Measurements from ENCODE around the gene AFM. TPM values are rescaled to one million over a fixed set of nuclear protein-coding genes. Genes with fewer than 3 reads are reported as not detected.

Gene AFM
- total RNA-seq, 1 donor from 2014 or later = not detected

DNA sequence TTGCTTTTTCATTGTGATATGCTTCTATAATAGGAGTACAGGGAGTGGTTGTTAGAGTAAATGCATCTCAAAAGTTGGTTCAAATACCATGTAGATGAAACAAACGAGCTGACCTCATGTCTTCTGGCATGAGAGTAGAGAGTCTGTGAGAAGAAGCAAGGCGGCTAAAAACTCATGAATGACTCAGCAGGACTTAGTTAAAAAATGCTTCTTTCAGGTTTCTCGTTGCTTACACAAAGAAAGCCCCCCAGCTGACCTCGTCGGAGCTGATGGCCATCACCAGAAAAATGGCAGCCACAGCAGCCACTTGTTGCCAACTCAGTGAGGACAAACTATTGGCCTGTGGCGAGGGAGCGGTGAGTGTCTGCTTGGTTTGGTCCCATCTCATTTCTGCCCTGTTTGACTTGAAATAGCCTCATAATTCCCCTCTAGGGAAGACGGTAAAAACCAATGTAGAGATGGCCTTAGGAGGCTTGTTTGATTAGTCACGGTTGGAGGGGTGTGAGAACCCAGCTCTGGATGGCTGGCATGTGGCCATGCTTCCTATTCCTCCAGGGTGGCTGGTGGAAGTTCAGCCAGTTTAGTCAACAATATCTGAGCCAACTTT is 31.0 kb upstream of the AFM start:
- Mint-ChIP-seq H3K27ac (ENCODE audit: unreplicated experiment) (peak overlapping the region; percentile 22), H3K9me3 (ENCODE audit: low read depth) (no peaks in the 10 kb centered on the region), H3K36me3 (ENCODE audit: low read depth) (no peaks in the 10 kb centered on the region), H3K4me1 (ENCODE audit: low read depth) (peaks cover 9% of the 10 kb centered on the region), H3K4me3 (ENCODE audit: unreplicated experiment) (no peak overlapping the region), H3K27me3 (ENCODE audit: low read depth) (peaks cover 19% of the 10 kb centered on the region)
- TF ChIP-seq, protein P1, sequence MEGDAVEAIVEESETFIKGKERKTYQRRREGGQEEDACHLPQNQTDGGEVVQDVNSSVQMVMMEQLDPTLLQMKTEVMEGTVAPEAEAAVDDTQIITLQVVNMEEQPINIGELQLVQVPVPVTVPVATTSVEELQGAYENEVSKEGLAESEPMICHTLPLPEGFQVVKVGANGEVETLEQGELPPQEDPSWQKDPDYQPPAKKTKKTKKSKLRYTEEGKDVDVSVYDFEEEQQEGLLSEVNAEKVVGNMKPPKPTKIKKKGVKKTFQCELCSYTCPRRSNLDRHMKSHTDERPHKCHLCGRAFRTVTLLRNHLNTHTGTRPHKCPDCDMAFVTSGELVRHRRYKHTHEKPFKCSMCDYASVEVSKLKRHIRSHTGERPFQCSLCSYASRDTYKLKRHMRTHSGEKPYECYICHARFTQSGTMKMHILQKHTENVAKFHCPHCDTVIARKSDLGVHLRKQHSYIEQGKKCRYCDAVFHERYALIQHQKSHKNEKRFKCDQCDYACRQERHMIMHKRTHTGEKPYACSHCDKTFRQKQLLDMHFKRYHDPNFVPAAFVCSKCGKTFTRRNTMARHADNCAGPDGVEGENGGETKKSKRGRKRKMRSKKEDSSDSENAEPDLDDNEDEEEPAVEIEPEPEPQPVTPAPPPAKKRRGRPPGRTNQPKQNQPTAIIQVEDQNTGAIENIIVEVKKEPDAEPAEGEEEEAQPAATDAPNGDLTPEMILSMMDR (IDR thresholded peaks at IDR 0.05) = no peak
- DNase-seq (ENCODE audit: low spot score) = peak; percentile 39

DNA sequence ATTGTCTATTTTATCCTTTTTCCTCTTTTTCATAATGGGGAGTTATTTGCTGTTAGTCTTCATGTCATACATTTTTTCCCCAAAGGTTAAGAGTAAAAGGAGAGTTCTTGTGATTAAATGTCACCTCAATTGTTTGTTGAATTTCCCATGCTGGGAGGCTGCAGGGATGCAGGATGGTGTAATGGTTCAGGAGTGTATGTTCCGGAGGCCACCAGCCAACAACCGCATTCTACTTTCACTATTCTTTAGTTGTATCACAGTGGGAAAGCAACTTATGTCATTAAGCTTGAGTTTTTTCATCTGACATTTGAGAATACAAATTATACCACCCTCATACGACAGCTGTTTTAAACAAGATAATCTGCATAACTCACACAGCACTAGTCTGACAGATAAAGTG is 30.1 kb upstream of the AFM start:
- no peaks in the 10 kb centered on the region for H3K36me3 Mint-ChIP-seq (ENCODE audit: low read depth)
- DNase-seq (ENCODE audit: low spot score) = no peak
- peaks cover 9% of the 10 kb centered on the region for H3K4me1 Mint-ChIP-seq (ENCODE audit: low read depth)
- no peak overlapping the region for H3K4me3 Mint-ChIP-seq (ENCODE audit: unreplicated experiment)
- H3K9me3 Mint-ChIP-seq (ENCODE audit: low read depth) = no peaks in the 10 kb centered on the region
- peaks cover 18% of the 10 kb centered on the region for H3K27me3 Mint-ChIP-seq (ENCODE audit: low read depth)
- H3K27ac Mint-ChIP-seq (ENCODE audit: unreplicated experiment) = no peak overlapping the region
- TF ChIP-seq, protein P1 (IDR thresholded peaks at IDR 0.05) = no peak

DNA sequence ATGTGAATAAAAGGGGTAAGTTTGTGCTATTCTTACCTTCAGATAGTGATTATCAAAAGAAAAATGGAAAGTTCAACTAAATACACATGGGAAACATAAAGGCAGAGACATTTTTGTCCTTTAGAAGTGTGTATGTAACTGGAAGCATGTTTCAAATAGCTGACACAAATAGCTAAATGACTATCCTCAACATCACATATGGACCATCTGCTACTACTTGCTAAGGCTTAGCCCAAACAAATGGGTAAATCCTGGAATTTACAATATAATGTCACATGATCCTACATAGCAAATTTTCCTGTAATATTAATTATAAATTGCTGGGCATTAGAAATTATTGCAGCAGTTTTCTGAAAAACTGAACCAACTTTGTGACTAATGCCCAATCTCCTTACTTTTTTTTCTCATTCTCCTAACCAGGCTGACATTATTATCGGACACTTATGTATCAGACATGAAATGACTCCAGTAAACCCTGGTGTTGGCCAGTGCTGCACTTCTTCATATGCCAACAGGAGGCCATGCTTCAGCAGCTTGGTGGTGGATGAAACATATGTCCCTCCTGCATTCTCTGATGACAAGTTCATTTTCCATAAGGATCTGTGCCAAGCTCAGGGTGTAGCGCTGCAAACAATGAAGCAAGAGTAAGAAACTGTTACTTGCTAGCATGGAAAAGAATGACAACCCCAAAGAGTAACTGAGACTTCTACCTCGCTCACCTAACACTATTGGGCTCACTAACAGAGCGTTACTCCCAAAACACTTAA is 29.4 kb upstream of the AFM start:
- DNase-seq (ENCODE audit: low spot score) = no peak
- Mint-ChIP-seq H3K27ac (ENCODE audit: unreplicated experiment) (no peak overlapping the region), H3K9me3 (ENCODE audit: low read depth) (no peaks in the 10 kb centered on the region), H3K4me1 (ENCODE audit: low read depth) (peaks cover 9% of the 10 kb centered on the region), H3K4me3 (ENCODE audit: unreplicated experiment) (no peak overlapping the region), H3K27me3 (ENCODE audit: low read depth) (peaks cover 18% of the 10 kb centered on the region), H3K36me3 (ENCODE audit: low read depth) (no peaks in the 10 kb centered on the region)
- TF ChIP-seq, protein P1 (IDR thresholded peaks at IDR 0.05) = no peak

DNA sequence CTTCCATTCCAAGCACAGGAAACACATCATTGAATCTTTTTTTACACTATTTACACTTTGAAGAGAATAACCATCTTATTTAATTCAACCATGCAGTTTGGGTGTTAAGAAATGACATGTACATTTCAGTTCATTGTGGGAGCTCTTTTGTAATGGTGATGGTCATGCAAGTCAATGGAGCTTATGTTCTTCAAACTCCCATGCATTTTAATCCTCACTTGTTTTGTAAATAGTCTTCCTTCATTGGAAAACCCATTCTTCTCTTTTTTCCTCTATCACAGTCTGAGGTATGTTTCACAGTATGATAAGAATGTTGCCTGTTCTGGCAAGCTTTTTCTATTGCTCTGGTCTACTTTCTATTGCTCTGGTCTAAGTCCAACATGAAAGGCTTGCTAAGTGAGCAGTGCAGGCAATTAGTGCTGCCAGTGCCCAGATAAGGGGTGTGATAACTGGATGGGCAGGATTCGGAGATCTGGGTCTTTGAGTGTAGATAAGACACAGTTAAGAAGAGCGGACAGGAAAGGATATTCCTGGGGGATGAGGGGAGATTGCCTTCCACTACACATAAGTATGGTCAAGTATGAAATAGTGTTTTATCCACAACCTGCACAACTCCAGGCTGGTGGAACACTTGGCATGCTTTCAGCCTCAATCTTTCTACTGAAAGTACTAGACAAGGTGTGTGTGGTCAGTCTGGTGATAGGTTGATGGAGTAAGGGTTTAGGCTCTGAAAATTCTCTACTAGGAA is 28.4 kb upstream of the AFM start:
- DNase-seq (ENCODE audit: low spot score) = no peak
- TF ChIP-seq, protein P1 (IDR thresholded peaks at IDR 0.05) = no peak
- Mint-ChIP-seq H3K27ac (ENCODE audit: unreplicated experiment) (no peak overlapping the region), H3K4me1 (ENCODE audit: low read depth) (peaks cover 9% of the 10 kb centered on the region), H3K9me3 (ENCODE audit: low read depth) (no peaks in the 10 kb centered on the region), H3K36me3 (ENCODE audit: low read depth) (no peaks in the 10 kb centered on the region), H3K27me3 (ENCODE audit: low read depth) (peaks cover 15% of the 10 kb centered on the region), H3K4me3 (ENCODE audit: unreplicated experiment) (no peak overlapping the region)

DNA sequence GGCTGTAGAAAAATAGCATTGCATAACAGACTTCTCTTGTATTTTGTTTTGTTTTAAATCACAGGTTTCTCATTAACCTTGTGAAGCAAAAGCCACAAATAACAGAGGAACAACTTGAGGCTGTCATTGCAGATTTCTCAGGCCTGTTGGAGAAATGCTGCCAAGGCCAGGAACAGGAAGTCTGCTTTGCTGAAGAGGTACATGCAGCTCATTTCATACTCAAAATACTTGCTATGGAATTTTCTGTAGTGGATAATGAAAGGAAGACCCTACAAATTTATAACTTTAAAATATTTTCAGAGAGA is 27.9 kb upstream of the AFM start:
- Mint-ChIP-seq H3K36me3 (ENCODE audit: low read depth) (no peaks in the 10 kb centered on the region), H3K4me1 (ENCODE audit: low read depth) (peaks cover 9% of the 10 kb centered on the region), H3K27ac (ENCODE audit: unreplicated experiment) (no peak overlapping the region), H3K4me3 (ENCODE audit: unreplicated experiment) (no peak overlapping the region), H3K27me3 (ENCODE audit: low read depth) (peaks cover 18% of the 10 kb centered on the region), H3K9me3 (ENCODE audit: low read depth) (no peaks in the 10 kb centered on the region)
- no peak for DNase-seq (ENCODE audit: low spot score)
- TF ChIP-seq, protein P1 (IDR thresholded peaks at IDR 0.05) = no peak

Data from chondrocyte (in vitro differentiated cells).